K562 (cell line): ENCODE data around the gene SMIM29. TPM values are rescaled to one million over a fixed set of nuclear protein-coding genes. Genes with fewer than 3 reads are reported as not detected.

Experiments used
- ARHGAP35 ChIP-seq: fragments of 450-650 bp; IDR thresholded peaks from 2 replicates; pipeline ENCODE4 v1.6.1; 2018; ENCODE audit not compliant: partially characterized antibody
- ATF6 ChIP-seq: sonication (generic); formaldehyde crosslinking; IDR thresholded peaks from 2 replicates; pipeline ENCODE4 v1.4.0; 2020; ENCODE audit warnings: mild to moderate bottlenecking, missing genetic modification reagents
- FOXJ3 ChIP-seq: sonication (generic); formaldehyde crosslinking; IDR thresholded peaks from 2 replicates; pipeline ENCODE4 v1.4.0; 2020; ENCODE audit warnings: mild to moderate bottlenecking, missing genetic modification reagents
- GATA2 ChIP-seq: sonication (generic); formaldehyde crosslinking; IDR thresholded peaks from 2 replicates; pipeline ENCODE4 v1.4.0; 2020; ENCODE audit warnings: mild to moderate bottlenecking, missing genetic modification reagents
- KAT7 ChIP-seq: sonication (generic); formaldehyde crosslinking; IDR thresholded peaks from 2 replicates; pipeline ENCODE4 v1.8.0; 2022; ENCODE audit warnings: missing genetic modification reagents, mild to moderate bottlenecking, borderline replicate concordance
- L3MBTL2 ChIP-seq: fragments of 450-650 bp; IDR thresholded peaks from 2 replicates; pipeline ENCODE4 v1.6.1; 2016; ENCODE audit warnings: mild to moderate bottlenecking, moderate library complexity
- NEUROD1 ChIP-seq: fragments of 150-350 bp; IDR thresholded peaks from 2 replicates; pipeline ENCODE4 v1.6.1; 2014; ENCODE audit warnings: borderline replicate concordance, low read length, low read depth; ENCODE audit not compliant: partially characterized antibody
- PHTF2 ChIP-seq: fragments of 250-450 bp; sonication (Bioruptor Pico); IDR thresholded peaks from 2 replicates; pipeline ENCODE4 v1.5.0; 2021; ENCODE audit warnings: mild to moderate bottlenecking
- PREB ChIP-seq: sonication (generic); formaldehyde crosslinking; IDR thresholded peaks from 2 replicates; pipeline ENCODE4 v1.8.1; 2023; ENCODE audit warnings: mild to moderate bottlenecking, missing genetic modification reagents
- PRMT5 ChIP-seq: sonication (generic); formaldehyde crosslinking; IDR thresholded peaks from 2 replicates; pipeline ENCODE4 v1.5.0; 2020; ENCODE audit warnings: missing genetic modification reagents
- PTTG1 ChIP-seq: fragments of 450-650 bp; IDR thresholded peaks from 2 replicates; pipeline ENCODE4 v1.6.1; 2016; ENCODE audit warnings: low read depth, mild to moderate bottlenecking, missing genetic modification characterization, missing compliant biosample characterization
- SMAD3 ChIP-seq: fragments of 450-650 bp; formaldehyde crosslinking; conservative IDR thresholded peaks from 2 replicates; pipeline ENCODE4 v1.4.0; 2020; ENCODE audit warnings: mild to moderate bottlenecking
- TCFL5 ChIP-seq: fragments of 250-450 bp; sonication (Bioruptor Pico); conservative IDR thresholded peaks from 2 replicates; pipeline ENCODE4 v1.6.1; 2021; ENCODE audit warnings: mild to moderate bottlenecking, moderate library complexity, matching md5 sums
- ZBTB8A ChIP-seq: fragments of 450-650 bp; IDR thresholded peaks from 2 replicates; pipeline ENCODE4 v1.6.1; 2018; ENCODE audit warnings: mild to moderate bottlenecking, moderate library complexity; ENCODE audit not compliant: partially characterized antibody
- ZNF124 ChIP-seq: sonication (generic); formaldehyde crosslinking; IDR thresholded peaks from 2 replicates; pipeline ENCODE4 v1.8.1; 2022; ENCODE audit warnings: missing genetic modification reagents
- ZNF280A ChIP-seq: fragments of 450-650 bp; IDR thresholded peaks from 2 replicates; pipeline ENCODE4 v1.6.1; 2018; ENCODE audit warnings: mild to moderate bottlenecking, low read depth; ENCODE audit not compliant: partially characterized antibody
- ZNF3 ChIP-seq: fragments of 250-450 bp; sonication (Bioruptor Pico); IDR thresholded peaks from 2 replicates; pipeline ENCODE4 v1.5.0; 2021; ENCODE audit warnings: mild to moderate bottlenecking, moderate library complexity
- ZNF311 ChIP-seq: fragments of 250-450 bp; sonication (Bioruptor Pico); IDR thresholded peaks from 2 replicates; pipeline ENCODE4 v1.4.0; 2020; ENCODE audit warnings: mild to moderate bottlenecking, moderate library complexity
- ZNF354B ChIP-seq: fragments of 250-450 bp; sonication (Bioruptor Pico); IDR thresholded peaks from 2 replicates; pipeline ENCODE4 v1.4.0; 2020
- ZNF398 ChIP-seq: fragments of 250-450 bp; sonication (Bioruptor Pico); IDR thresholded peaks from 2 replicates; pipeline ENCODE4 v1.8.0; 2021; ENCODE audit warnings: moderate library complexity, mild to moderate bottlenecking, inconsistent platforms
- ZNF436 ChIP-seq: fragments of 250-450, 450-650 bp; sonication (Bioruptor Pico); formaldehyde crosslinking; IDR thresholded peaks from 2 replicates; pipeline ENCODE4 v1.7.0; 2020; ENCODE audit warnings: mild to moderate bottlenecking
- ZNF57 ChIP-seq: fragments of 450-650 bp; formaldehyde crosslinking; IDR thresholded peaks from 2 replicates; pipeline ENCODE4 v1.4.0; 2020; ENCODE audit warnings: mild to moderate bottlenecking, moderate library complexity
- ZNF766 ChIP-seq: fragments of 200-800 bp; sonication (Bioruptor generic); conservative IDR thresholded peaks from 2 replicates; pipeline ENCODE4 v1.6.1; 2016; ENCODE audit warnings: missing genetic modification characterization, missing compliant biosample characterization
- polyA plus RNA-seq, 8 experiments: library from polyadenylated mRNA; depleted of rRNA in 4 of 8; stranded (reverse) in 5 of 8; unstranded in 3 of 8; fragments of >200 nt; fragmentation: Nextera tagmentation in 2 of 8; fragmentation: Illumina TruSeq in 1 of 8; extraction: Ambion mirVana in 2 of 8; extraction: Trizol in 1 of 8; gene quantifications; 2 replicates each; pipeline versions ENCODE4 v1.2.1 to v1.2.3, GENCODE V29; 2011 to 2014; ENCODE audit warnings: inconsistent platforms in 1 of 8, missing spikeins in 1 of 8
- total RNA-seq, 7 experiments: library from RNA; depleted of rRNA in 6 of 7; stranded (reverse); fragments of >200 nt in 6 of 7; fragmentation: Illumina TruSeq in 2 of 7; extraction: Trizol in 2 of 7; gene quantifications; 2 replicates each; pipeline versions ENCODE4 v1.2.1 to v1.2.3, GENCODE V29; 2011 to 2021; ENCODE audit warnings: low replicate concordance in 1 of 7

SMIM29 gene
- total and polyA plus RNA-seq, 9 of the 15 experiments (the other 6 are each of a cell fraction or from before 2014, with no cell fraction given): 6.5 to 36.7 (median 20.9) TPM

GRCh38 chr6:34237722-34238584 is 10.9 kb downstream of the SMIM29 start (continued):
- no peak for TF ChIP-seq ZNF436
- TF ChIP-seq ZNF311 (CRISPR knock-in tag): no peak
- TF ChIP-seq ATF6 (CRISPR knock-in tag): 0 out of 2 replicates have a peak, but pooled peaks have one; percentile 83
- no peak for TF ChIP-seq GATA2
- TF ChIP-seq ZNF766: peak; percentile 73; the same call in 1 of the 2 replicates
- TF ChIP-seq ZNF398 (CRISPR knock-in tag): no peak
- no peak for TF ChIP-seq PTTG1
- TF ChIP-seq ZNF354B (CRISPR knock-in tag): no peak
- TF ChIP-seq SMAD3 (CRISPR knock-in tag): no peak
- no peak for TF ChIP-seq FOXJ3 (CRISPR knock-in tag)
- peak; percentile 84 for TF ChIP-seq NEUROD1
- TF ChIP-seq ZNF280A: no peak
- TF ChIP-seq ZBTB8A: no peak
- TF ChIP-seq PREB: peak; percentile 88; the same call in 1 of the 2 replicates
- no peak for TF ChIP-seq ZNF57 (CRISPR knock-in tag)
- TF ChIP-seq ARHGAP35: no peak
- peak; percentile 84 for TF ChIP-seq PRMT5 (CRISPR knock-in tag)
- TF ChIP-seq ZNF124: peak; percentile 93
- peak; percentile 99 for TF ChIP-seq KAT7 (CRISPR knock-in tag)
- no peak for TF ChIP-seq PHTF2 (CRISPR knock-in tag)
- TF ChIP-seq TCFL5: no peak
- TF ChIP-seq L3MBTL2: peak; percentile 99
- TF ChIP-seq ZNF3 (CRISPR knock-in tag): no peak
